GM12878 (cell line): ENCODE data around the gene SGCD. TPM values are rescaled to one million over a fixed set of nuclear protein-coding genes. Genes with fewer than 3 reads are reported as not detected.

ENCODE experiments used
- CREB1 ChIP-seq: IDR thresholded peaks from 2 replicates; pipeline ENCODE4 v1.6.1; 2012; ENCODE audit warnings: low read depth, mild to moderate bottlenecking, inconsistent platforms
- NBN ChIP-seq: fragments of 450-650 bp; IDR thresholded peaks from 2 replicates; pipeline ENCODE4 v1.6.1; 2016
- NFIC ChIP-seq: IDR thresholded peaks from 2 replicates; pipeline ENCODE4 v1.6.1; 2012; ENCODE audit warnings: low read depth, mild to moderate bottlenecking, inconsistent platforms, low read length, moderate library complexity
- RAD51 ChIP-seq: fragments of 450-650 bp; IDR thresholded peaks from 2 replicates; pipeline ENCODE4 v1.6.1; 2016; ENCODE audit warnings: moderate library complexity, mild to moderate bottlenecking, inconsistent platforms
- SREBF1 ChIP-seq: IDR thresholded peaks from 2 replicates; pipeline ENCODE4 v1.6.1; 2012; ENCODE audit warnings: mild to moderate bottlenecking, low read length
- STAT1 ChIP-seq: fragments of 450-650 bp; conservative IDR thresholded peaks from 2 replicates; pipeline ENCODE4 v1.6.1; 2014; ENCODE audit warnings: antibody characterized with exemption, mild to moderate bottlenecking
- SUPT20H ChIP-seq: IDR thresholded peaks from 2 replicates; pipeline ENCODE4 v1.6.1; 2011; ENCODE audit warnings: low read depth, mild to moderate bottlenecking, low read length, moderate library complexity, borderline replicate concordance; ENCODE audit not compliant: control insufficient read depth
- WRNIP1 ChIP-seq: IDR thresholded peaks from 2 replicates; pipeline ENCODE4 v1.6.1; 2011; ENCODE audit warnings: low read depth, low read length, improper control_type of control experiment, borderline replicate concordance
- ZSCAN29 ChIP-seq: fragments of 450-650 bp; IDR thresholded peaks from 2 replicates; pipeline ENCODE4 v1.6.1; 2017; ENCODE audit warnings: mild to moderate bottlenecking, moderate library complexity
- polyA plus RNA-seq, 11 experiments: library from polyadenylated mRNA; depleted of rRNA in 4 of 11; unstranded in 6 of 11; stranded (reverse) in 5 of 11; fragments of >200 nt; fragmentation: Nextera tagmentation in 4 of 11; fragmentation: Illumina TruSeq in 1 of 11; extraction: Ambion mirVana in 4 of 11; extraction: Trizol in 1 of 11; gene quantifications; 1 replicate in 1 of 11; 2 replicates in 10 of 11; pipeline versions ENCODE4 v1.2.1 to v1.2.3, GENCODE V29; 2011 to 2016; ENCODE audit warnings: inconsistent platforms in 2 of 11, missing spikeins in 2 of 11, low read depth in 1 of 11
- total RNA-seq, 4 experiments: library from RNA; depleted of rRNA in 3 of 4; stranded (reverse); fragments of >200 nt in 3 of 4; fragmentation: Illumina TruSeq in 1 of 4; extraction: Trizol in 1 of 4; gene quantifications; 2 replicates each; pipeline versions ENCODE4 v1.2.1 to v1.2.3, GENCODE V29; 2013 to 2021
- TF ChIP-seq, protein P1 (sequence below): IDR thresholded peaks from 2 replicates; pipeline ENCODE4 v1.6.1; 2011; ENCODE audit warnings: mild to moderate bottlenecking, low read depth, low read length, moderate library complexity; ENCODE audit not compliant: insufficient replicate concordance
- TF ChIP-seq, protein P2 (sequence below): IDR thresholded peaks from 2 replicates; pipeline ENCODE4 v1.6.1; 2011; ENCODE audit warnings: borderline replicate concordance, low read depth, mild to moderate bottlenecking, moderate library complexity, low read length; ENCODE audit not compliant: insufficient read depth, poor library complexity, severe bottlenecking
- TF ChIP-seq, protein P3 (sequence below): IDR thresholded peaks from 2 replicates; pipeline ENCODE4 v1.6.1; 2011; ENCODE audit warnings: low read depth, mild to moderate bottlenecking, low read length, moderate library complexity, borderline replicate concordance; ENCODE audit errors: extremely low read depth
- TF ChIP-seq, protein P4 (sequence below): fragments of 450-650 bp; IDR thresholded peaks from 2 replicates; pipeline ENCODE4 v1.6.1; 2017; ENCODE audit warnings: mild to moderate bottlenecking

Gene SGCD
- total and polyA plus RNA-seq, 10 of the 15 experiments (the other 5 are each of a cell fraction or from before 2014, with no cell fraction given) = 0.06 TPM; not detected in 9

DNA sequence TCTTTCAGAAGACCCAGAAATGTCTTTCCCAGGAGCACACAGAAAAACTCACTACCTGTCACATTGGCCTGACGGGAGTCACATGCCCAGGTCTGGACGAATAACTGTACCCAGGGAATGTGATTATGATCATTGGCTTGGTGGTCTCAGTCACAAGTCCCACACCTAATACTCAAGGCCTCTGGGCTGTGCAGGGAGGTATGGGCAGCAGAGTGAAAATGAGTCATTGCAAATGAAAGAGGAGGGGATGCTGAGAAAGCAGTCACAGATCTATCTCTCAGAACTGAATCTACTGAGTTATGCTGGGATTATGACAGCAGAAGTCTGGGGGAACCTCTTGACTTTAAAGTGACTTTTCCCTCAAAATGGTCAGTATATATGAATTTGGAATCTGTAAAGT lies 36.9 kb downstream of the SGCD start (continued):
- TF ChIP-seq, protein P1, sequence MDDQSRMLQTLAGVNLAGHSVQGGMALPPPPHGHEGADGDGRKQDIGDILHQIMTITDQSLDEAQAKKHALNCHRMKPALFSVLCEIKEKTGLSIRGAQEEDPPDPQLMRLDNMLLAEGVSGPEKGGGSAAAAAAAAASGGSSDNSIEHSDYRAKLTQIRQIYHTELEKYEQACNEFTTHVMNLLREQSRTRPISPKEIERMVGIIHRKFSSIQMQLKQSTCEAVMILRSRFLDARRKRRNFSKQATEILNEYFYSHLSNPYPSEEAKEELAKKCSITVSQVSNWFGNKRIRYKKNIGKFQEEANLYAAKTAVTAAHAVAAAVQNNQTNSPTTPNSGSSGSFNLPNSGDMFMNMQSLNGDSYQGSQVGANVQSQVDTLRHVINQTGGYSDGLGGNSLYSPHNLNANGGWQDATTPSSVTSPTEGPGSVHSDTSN = no peak
- TF ChIP-seq, protein P2, sequence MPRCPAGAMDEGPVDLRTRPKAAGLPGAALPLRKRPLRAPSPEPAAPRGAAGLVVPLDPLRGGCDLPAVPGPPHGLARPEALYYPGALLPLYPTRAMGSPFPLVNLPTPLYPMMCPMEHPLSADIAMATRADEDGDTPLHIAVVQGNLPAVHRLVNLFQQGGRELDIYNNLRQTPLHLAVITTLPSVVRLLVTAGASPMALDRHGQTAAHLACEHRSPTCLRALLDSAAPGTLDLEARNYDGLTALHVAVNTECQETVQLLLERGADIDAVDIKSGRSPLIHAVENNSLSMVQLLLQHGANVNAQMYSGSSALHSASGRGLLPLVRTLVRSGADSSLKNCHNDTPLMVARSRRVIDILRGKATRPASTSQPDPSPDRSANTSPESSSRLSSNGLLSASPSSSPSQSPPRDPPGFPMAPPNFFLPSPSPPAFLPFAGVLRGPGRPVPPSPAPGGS = no peak
- TF ChIP-seq, protein P3, sequence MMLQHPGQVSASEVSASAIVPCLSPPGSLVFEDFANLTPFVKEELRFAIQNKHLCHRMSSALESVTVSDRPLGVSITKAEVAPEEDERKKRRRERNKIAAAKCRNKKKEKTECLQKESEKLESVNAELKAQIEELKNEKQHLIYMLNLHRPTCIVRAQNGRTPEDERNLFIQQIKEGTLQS = no peak
- TF ChIP-seq NFIC (no peak), WRNIP1 (no peak), RAD51 (no peak), SREBF1 (no peak), CREB1 (no peak), SUPT20H (no peak), NBN (no peak), STAT1 (no peak), ZSCAN29 (no peak)
- TF ChIP-seq, protein P4, sequence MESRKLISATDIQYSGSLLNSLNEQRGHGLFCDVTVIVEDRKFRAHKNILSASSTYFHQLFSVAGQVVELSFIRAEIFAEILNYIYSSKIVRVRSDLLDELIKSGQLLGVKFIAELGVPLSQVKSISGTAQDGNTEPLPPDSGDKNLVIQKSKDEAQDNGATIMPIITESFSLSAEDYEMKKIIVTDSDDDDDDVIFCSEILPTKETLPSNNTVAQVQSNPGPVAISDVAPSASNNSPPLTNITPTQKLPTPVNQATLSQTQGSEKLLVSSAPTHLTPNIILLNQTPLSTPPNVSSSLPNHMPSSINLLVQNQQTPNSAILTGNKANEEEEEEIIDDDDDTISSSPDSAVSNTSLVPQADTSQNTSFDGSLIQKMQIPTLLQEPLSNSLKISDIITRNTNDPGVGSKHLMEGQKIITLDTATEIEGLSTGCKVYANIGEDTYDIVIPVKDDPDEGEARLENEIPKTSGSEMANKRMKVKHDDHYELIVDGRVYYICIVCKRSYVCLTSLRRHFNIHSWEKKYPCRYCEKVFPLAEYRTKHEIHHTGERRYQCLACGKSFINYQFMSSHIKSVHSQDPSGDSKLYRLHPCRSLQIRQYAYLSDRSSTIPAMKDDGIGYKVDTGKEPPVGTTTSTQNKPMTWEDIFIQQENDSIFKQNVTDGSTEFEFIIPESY = no peak
